DND-41 (cell line): ENCODE results near the gene KRTAP9-8.
"Not testable (repeated sequence)": the region's sequence is repeated elsewhere in the genome, so short reads cannot be mapped to it uniquely, and the experiment has no call there.

ENCODE experiments used
- ATAC-seq: fragments of 200-7000 bp; cut with Tn5 transposase; 3 replicates; pipeline ENCODE4 v1.9.1; 2021; ENCODE audit warnings: low read depth; ENCODE audit not compliant: insufficient read depth
- DNase-seq: peaks from one replicate; pipeline ENCODE4 v3.0.0-alpha.2; 2020
- H2AFZ ChIP-seq: 2 replicates; pipeline ENCODE4 v1.6.0; 2012; ENCODE audit warnings: low read depth, low read length
- H3K27ac ChIP-seq: 2 replicates; pipeline ENCODE4 v1.5.1; 2012; ENCODE audit warnings: low read length, inconsistent platforms
- H3K27me3 ChIP-seq: fragments of 200-600 bp; sonication (generic); 2 replicates; pipeline ENCODE4 v1.6.0; 2012; ENCODE audit warnings: low read length, mild to moderate bottlenecking, inconsistent platforms; ENCODE audit not compliant: insufficient read depth, poor library complexity
- H3K36me3 ChIP-seq: 2 replicates; pipeline ENCODE4 v1.5.1; 2012; ENCODE audit warnings: low read length, inconsistent platforms; ENCODE audit not compliant: insufficient read depth
- H3K4me1 ChIP-seq: 2 replicates; pipeline ENCODE4 v1.5.1; 2012; ENCODE audit warnings: mild to moderate bottlenecking, low read length; ENCODE audit not compliant: insufficient read depth
- H3K4me2 ChIP-seq: 2 replicates; pipeline ENCODE4 v1.6.0; 2012; ENCODE audit warnings: mild to moderate bottlenecking, moderate library complexity, low read length, inconsistent platforms; ENCODE audit not compliant: insufficient read depth
- H3K4me3 ChIP-seq, 2 experiments: fragments of 200-600 bp in 1 of 2; shearing (Covaris generic) in 1 of 2; 2 replicates each; pipeline ENCODE4 v1.5.1; 2012 to 2016; ENCODE audit warnings: inconsistent platforms in 2 of 2, low read length in 2 of 2, mild to moderate bottlenecking in 2 of 2, low read depth in 1 of 2, moderate library complexity in 1 of 2
- H3K79me2 ChIP-seq: 2 replicates; pipeline ENCODE4 v1.6.0; 2012; ENCODE audit warnings: low read length, inconsistent platforms; ENCODE audit not compliant: insufficient read depth
- H3K9ac ChIP-seq: 2 replicates; pipeline ENCODE4 v1.6.0; 2012; ENCODE audit warnings: low read depth, mild to moderate bottlenecking, inconsistent platforms, low read length, moderate library complexity
- H3K9me3 ChIP-seq: 2 replicates; pipeline ENCODE4 v1.5.1; 2012; ENCODE audit warnings: low read length, moderate library complexity, mild to moderate bottlenecking, inconsistent platforms; ENCODE audit not compliant: insufficient read depth, severe bottlenecking
- H4K20me1 ChIP-seq: 2 replicates; pipeline ENCODE4 v1.6.0; 2012; ENCODE audit warnings: low read length; ENCODE audit not compliant: insufficient read depth
- EZH2 ChIP-seq: IDR thresholded peaks from 3 replicates; pipeline ENCODE4 v1.6.1; 2012; ENCODE audit warnings: borderline replicate concordance, low read depth, mild to moderate bottlenecking, moderate library complexity, low read length, inconsistent platforms; ENCODE audit not compliant: severe bottlenecking
- TF ChIP-seq, protein P1 (sequence below): IDR thresholded peaks from 2 replicates; pipeline ENCODE4 v1.5.1; 2012; ENCODE audit warnings: borderline replicate concordance, low read length, moderate library complexity, mild to moderate bottlenecking; ENCODE audit not compliant: poor library complexity, severe bottlenecking; ENCODE audit errors: extremely low read depth

The KRTAP9-8 gene

GRCh38 chr17:41215681-41216080 is 22.1 kb upstream of the KRTAP9-8 start:
- DNase-seq, result no peak
- TF ChIP-seq EZH2, result no peak
- TF ChIP-seq, protein P1, sequence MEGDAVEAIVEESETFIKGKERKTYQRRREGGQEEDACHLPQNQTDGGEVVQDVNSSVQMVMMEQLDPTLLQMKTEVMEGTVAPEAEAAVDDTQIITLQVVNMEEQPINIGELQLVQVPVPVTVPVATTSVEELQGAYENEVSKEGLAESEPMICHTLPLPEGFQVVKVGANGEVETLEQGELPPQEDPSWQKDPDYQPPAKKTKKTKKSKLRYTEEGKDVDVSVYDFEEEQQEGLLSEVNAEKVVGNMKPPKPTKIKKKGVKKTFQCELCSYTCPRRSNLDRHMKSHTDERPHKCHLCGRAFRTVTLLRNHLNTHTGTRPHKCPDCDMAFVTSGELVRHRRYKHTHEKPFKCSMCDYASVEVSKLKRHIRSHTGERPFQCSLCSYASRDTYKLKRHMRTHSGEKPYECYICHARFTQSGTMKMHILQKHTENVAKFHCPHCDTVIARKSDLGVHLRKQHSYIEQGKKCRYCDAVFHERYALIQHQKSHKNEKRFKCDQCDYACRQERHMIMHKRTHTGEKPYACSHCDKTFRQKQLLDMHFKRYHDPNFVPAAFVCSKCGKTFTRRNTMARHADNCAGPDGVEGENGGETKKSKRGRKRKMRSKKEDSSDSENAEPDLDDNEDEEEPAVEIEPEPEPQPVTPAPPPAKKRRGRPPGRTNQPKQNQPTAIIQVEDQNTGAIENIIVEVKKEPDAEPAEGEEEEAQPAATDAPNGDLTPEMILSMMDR, result no peak
- H3K9me3 ChIP-seq, result no peaks in the 10 kb centered on the region

DNA sequence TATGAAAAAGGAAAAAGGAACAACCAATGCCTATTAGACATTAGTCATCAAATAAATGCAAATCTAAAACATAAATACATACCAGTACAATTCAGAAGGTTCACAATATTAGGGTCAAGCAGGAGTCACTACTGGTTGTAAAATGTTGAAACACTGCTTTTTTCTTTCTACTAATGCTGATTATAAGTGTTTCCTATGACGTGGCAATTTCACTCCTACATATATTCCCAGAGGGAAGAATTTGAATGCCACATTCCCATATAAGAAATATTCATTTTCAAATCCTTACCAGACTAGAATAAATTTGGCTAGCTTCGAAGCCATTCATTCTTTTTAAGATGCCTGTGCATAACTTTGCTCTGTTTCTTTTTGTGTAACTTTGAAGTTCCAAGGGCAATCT is 14.0 kb upstream of the KRTAP9-8 start:
- no peak overlapping the region for H3K27ac ChIP-seq
- TF ChIP-seq, protein P1, result no peak
- TF ChIP-seq EZH2, result no peak
- ATAC-seq, result no peak
- peaks cover 10% of the 10 kb centered on the region for H3K27me3 ChIP-seq
- H2AFZ ChIP-seq, result no peak overlapping the region
- H3K4me3 ChIP-seq, result no peak overlapping the region
- no peaks in the 10 kb centered on the region for H3K9me3 ChIP-seq
- H3K36me3 ChIP-seq, result no peaks in the 10 kb centered on the region
- H3K79me2 ChIP-seq, result no peaks in the 10 kb centered on the region
- no peaks in the 10 kb centered on the region for H3K4me1 ChIP-seq
- H3K9ac ChIP-seq, result no peak overlapping the region
- no peak for DNase-seq
- no peak overlapping the region for H3K4me2 ChIP-seq
- no peaks in the 10 kb centered on the region for H4K20me1 ChIP-seq

More at GRCh38 chr17:41215681-41216080, 22.1 kb upstream of the KRTAP9-8 start:
- H3K4me1 ChIP-seq, result no peaks in the 10 kb centered on the region
- no peak overlapping the region for H3K4me2 ChIP-seq
- no peaks in the 10 kb centered on the region for H3K79me2 ChIP-seq
- peaks cover 2% of the 10 kb centered on the region for H3K27me3 ChIP-seq
- no peaks in the 10 kb centered on the region for H4K20me1 ChIP-seq
- no peak overlapping the region for H3K9ac ChIP-seq
- H3K36me3 ChIP-seq, result no peaks in the 10 kb centered on the region
- H3K27ac ChIP-seq, result no peak overlapping the region
- ATAC-seq, result no peak
- H2AFZ ChIP-seq, result no peak overlapping the region
- no peak overlapping the region for H3K4me3 ChIP-seq

DNA sequence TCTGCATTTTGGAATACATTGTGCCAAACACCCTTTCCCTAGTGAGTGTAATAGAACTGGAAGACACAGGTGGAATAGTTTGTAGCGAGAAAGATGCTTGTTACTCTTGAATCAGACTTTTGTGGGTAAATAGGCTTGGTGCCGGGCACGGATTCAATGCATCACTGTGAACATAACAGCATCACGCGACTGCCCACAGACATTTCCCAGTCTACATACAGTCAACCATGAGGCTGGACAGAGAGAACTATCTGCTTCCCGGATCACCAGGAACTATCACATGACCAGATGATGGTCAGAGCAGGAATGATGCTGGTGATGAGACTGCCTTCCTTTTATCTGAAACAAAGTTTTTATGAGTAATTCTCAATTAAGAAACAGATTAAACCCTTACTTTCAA is 11.7 kb upstream of the KRTAP9-8 start:
- no peak for TF ChIP-seq EZH2
- TF ChIP-seq, protein P1, result no peak
- H3K4me2 ChIP-seq, result no peak overlapping the region
- no peak for ATAC-seq

GRCh38 chr17:41226598-41227095 is 11.2 kb upstream of the KRTAP9-8 start, which contains the start of gene KRTAP9-2:
Gene KRTAP9-2 (plus strand): TSS chr17:41226648. CDS start chr17:41226655, 7 bp downstream.
- H3K9ac ChIP-seq, H2AFZ ChIP-seq, H4K20me1 ChIP-seq, H3K4me3 ChIP-seq, ATAC-seq, H3K4me1 ChIP-seq, H3K27ac ChIP-seq, H3K4me2 ChIP-seq, DNase-seq, H3K36me3 ChIP-seq, H3K79me2 ChIP-seq, H3K27me3 ChIP-seq, H3K9me3 ChIP-seq: not testable (repeated sequence)

More for the DNA sequence above, 11.7 kb upstream of the KRTAP9-8 start:
- H3K79me2 ChIP-seq, result no peaks in the 10 kb centered on the region
- peaks cover 10% of the 10 kb centered on the region for H3K27me3 ChIP-seq
- H3K9me3 ChIP-seq, result no peaks in the 10 kb centered on the region
- H3K27ac ChIP-seq, result no peak overlapping the region
- no peaks in the 10 kb centered on the region for H3K4me1 ChIP-seq
- H3K36me3 ChIP-seq, result no peaks in the 10 kb centered on the region
- DNase-seq, result no peak
- H3K9ac ChIP-seq, result no peak overlapping the region
- H4K20me1 ChIP-seq, result no peaks in the 10 kb centered on the region
- no peak overlapping the region for H2AFZ ChIP-seq
- H3K4me3 ChIP-seq, result no peak overlapping the region
